AG04450 (cell line): ENCODE results near the gene MLN. TPM values are rescaled to one million over a fixed set of nuclear protein-coding genes. Genes with fewer than 3 reads are reported as not detected.

Experiments
- CTCF ChIA-PET: fragments of 300-600, 350-600 bp; formaldehyde crosslinking; extraction: SDS; loops from one replicate; lab custom pipeline; 2022; ENCODE audit warnings: antibody characterized with exemption, inconsistent platforms; lab: Charles Lee
- POLR2A ChIA-PET: fragments of 350-600 bp; formaldehyde crosslinking; extraction: SDS; loops from one replicate; lab custom pipeline; 2021; ENCODE audit warnings: antibody characterized with exemption, inconsistent platforms; lab: Yijun Ruan, JAX
- DNase-seq: peaks from one replicate; pipeline ENCODE4 v3.0.0-alpha.2; 2011; ENCODE audit warnings: low read depth, low spot score
- H3K27ac ChIP-seq: one replicate; pipeline ENCODE4 v1.5.1; 2012; ENCODE audit warnings: low read depth, low read length, control low read depth
- H3K27me3 ChIP-seq: one replicate; pipeline ENCODE4 v1.6.0; 2012; ENCODE audit warnings: low read length; ENCODE audit not compliant: control insufficient read depth, insufficient read depth
- H3K4me3 ChIP-seq: 2 replicates; pipeline ENCODE4 v1.5.1; 2011; ENCODE audit warnings: mild to moderate bottlenecking, low read depth, low read length, control low read depth
- H3K9me3 ChIP-seq: 2 replicates; pipeline ENCODE4 v1.5.1; 2012; ENCODE audit warnings: low read length; ENCODE audit not compliant: control insufficient read depth, insufficient read depth
- CTCF ChIP-seq: IDR thresholded peaks from 2 replicates; pipeline ENCODE4 v1.5.1; 2011; ENCODE audit warnings: low read depth, low read length, control low read depth, inconsistent platforms
- polyA plus RNA-seq: library from polyadenylated mRNA; depleted of rRNA; stranded (reverse); fragments of >200 nt; gene quantifications from 2 replicates; pipeline ENCODE4 v1.2.3, GENCODE V29; 2011

Gene MLN
- polyA plus RNA-seq, 1 experiment, result not detected

DNA sequence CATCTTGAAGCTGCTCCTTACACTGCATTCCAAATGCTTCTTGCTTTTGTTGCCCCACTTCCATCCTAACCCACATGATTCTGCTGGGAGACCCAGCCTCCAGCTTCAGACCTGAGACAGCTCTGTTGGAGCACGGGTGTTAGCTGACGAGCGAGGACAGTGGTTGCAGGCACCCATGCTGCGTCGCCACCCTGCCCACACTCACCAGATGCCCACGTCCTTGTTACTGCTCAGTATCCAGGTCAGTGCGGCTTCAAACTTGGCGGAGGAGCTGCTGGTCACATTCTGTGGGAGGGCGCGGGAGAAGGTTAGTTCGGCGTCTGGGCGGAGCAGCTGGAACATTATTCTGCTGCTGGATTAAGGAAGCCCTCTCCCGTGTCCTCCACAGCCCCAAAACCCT lies 23.9 kb downstream of the MLN start:
- CTCF ChIA-PET, result interaction anchor here (0.6 to 3.7 kb wide), 4 partner anchors 8 to 275 kb away, joined by 3 to 26 read pairs (median 6); no protein-coding TSS in a partner anchor
- POLR2A ChIA-PET, result no interaction called here
- TF ChIP-seq CTCF, result no peak
- Histone ChIP-seq H3K4me3 (no peak overlapping the region), H3K9me3 (no peaks in the 10 kb centered on the region), H3K27ac (no peak overlapping the region), H3K27me3 (no peaks in the 10 kb centered on the region)
- no peak for DNase-seq

DNA sequence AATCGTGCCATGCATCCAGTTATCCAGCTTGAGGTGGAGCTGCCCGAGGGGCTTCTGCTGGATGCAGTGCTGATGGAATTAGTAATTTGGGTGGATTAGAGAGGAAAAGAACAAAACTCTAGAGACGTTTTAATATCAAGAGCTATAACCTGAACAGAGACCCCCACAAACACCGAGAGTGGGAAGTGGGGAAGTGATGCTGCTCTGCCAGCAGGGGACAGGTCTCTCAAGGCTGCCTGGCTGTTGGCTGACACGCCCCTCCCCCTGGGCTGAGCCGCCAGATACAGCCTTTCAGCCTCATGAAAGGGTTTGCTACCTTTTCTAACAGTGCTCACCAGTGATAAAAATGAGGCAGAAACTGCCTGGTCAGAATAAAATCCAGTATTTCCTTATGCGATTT lies 24.5 kb downstream of the MLN start:
- Histone ChIP-seq H3K27me3 (no peaks in the 10 kb centered on the region), H3K4me3 (no peak overlapping the region), H3K27ac (no peak overlapping the region), H3K9me3 (no peaks in the 10 kb centered on the region)
- DNase-seq, result no peak
- TF ChIP-seq CTCF, result no peak
- CTCF ChIA-PET, result interaction anchor here (0.6 to 3.7 kb wide), 6 partner anchors 8 to 292 kb away, joined by 3 to 26 read pairs (median 6); partner anchors contain the start of gene IP6K3
- POLR2A ChIA-PET, result no interaction called here

- CTCF ChIA-PET, result interaction anchor here (0.6 to 3.7 kb wide), 3 partner anchors 7 to 292 kb away, joined by 3 to 26 read pairs (median 10); partner anchors contain the start of gene IP6K3
- Histone ChIP-seq H3K9me3 (no peaks in the 10 kb centered on the region), H3K4me3 (no peak overlapping the region), H3K27me3 (no peaks in the 10 kb centered on the region), H3K27ac (no peak overlapping the region)
- no peak for DNase-seq
- TF ChIP-seq CTCF, result no peak
- POLR2A ChIA-PET, result no interaction called here
Observed at GRCh38 chr6:33778444-33779121, 25.2 kb downstream of the MLN start.

DNA sequence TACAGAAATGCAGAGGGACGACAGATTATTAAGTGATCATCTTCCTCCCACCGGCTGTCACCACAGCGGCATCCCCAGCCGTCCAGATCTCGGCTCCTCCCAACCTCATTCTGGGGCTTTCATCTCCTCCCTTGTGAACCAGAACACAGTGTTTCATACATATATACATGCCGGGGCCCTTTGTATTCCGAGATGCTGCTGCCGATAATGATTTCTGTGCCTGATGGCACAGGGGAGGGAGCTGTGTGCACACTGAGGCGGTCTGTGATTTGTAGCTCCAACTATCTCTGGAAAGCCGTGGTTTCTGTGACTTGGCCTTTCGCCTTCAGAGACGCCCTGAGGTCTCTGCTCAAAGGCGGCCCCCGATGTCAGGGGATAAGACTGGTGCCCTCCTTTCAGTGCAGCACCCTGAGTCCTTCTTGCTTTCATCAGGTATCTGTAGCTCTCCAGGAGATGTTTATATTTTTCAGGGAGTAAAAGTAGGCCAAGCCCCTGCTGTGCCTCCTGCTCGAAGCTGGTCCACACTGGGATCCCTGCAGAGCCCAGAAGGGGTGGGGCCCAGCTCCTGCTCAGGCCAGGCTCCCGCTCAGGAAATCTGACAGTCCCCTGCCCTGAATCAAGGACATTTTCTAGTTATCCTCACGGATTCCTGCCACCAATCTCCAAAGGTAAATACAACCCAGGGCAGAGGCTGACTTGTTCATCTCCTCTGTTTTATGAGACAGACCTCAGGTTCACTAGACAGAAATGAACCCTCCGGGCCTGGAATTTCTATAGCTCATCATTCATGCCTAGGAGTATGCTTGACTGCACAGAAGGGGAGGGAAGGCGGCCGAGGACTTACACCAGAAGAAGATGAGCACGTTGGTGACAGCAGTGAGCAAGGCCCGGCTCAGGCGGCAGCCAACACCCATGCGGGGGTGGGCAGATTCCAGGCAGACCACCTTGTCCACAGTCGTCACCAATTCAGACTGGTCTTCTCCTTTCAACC lies 26.1 kb downstream of the MLN start:
- CTCF ChIA-PET, result interaction anchor here (2.7 kb wide), 1 partner anchor 32 kb away, joined by 10 read pairs; the partner anchor contains the start of gene IP6K3
- no peak overlapping the region for H3K27ac ChIP-seq
- DNase-seq, result no peak
- no peak for TF ChIP-seq CTCF
- no peak overlapping the region for H3K4me3 ChIP-seq
- no peaks in the 10 kb centered on the region for H3K9me3 ChIP-seq
- POLR2A ChIA-PET, result interaction anchor here (1.2 kb wide), 1 partner anchor 11 kb away, joined by 3 read pairs; the partner anchor contains the start of gene LEMD2
- H3K27me3 ChIP-seq, result no peaks in the 10 kb centered on the region
